ENCODE results near the gene CAMTA1.

The CAMTA1 gene

DNA sequence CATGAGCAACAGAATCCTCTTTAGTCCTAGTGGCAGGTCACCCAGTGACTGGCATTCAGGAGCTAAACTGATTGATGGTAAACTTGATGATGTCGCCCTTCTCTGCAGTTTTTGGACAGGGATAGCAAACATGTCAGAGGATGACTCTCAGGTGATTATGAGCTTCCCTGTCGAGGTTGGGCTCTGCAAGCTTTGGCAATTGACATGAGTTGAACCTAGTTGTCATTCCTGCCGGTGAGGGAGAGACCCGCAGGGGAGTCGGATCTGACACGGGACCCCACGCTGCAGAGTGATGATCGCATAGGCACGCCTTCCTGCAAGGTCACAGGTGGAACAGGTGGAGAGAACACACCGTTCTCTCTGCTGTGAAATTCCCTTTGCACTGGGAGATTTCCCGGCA, 547.8 kb downstream of the CAMTA1 start:
- DNase-seq (ENCODE audit: low spot score) = no peak
- in situ Hi-C loops (cut with MboI; ENCODE audit: low sequenced_read_pairs, unreplicated experiment) = no loop called here

DNA sequence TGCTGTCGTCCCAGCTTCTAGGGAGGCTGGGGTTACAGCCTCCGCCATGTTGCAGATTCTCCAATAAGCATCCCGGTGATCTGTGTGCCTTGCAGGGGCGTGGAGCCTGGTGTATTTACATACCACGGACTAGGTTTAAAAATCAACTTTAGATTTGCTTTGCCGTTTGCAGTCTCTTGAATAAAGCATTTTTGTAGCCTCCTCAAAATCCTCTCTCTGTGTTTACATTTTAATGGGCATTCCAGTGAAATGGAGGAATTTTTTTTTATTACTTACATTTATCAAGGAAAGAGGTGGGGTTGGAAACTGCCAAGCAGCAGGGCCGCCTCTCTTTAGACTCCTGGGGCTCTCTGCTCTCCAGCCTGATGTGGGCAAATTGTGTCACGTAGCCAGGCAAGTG, 548.4 kb downstream of the CAMTA1 start:
- TF ChIP-seq, protein P1, sequence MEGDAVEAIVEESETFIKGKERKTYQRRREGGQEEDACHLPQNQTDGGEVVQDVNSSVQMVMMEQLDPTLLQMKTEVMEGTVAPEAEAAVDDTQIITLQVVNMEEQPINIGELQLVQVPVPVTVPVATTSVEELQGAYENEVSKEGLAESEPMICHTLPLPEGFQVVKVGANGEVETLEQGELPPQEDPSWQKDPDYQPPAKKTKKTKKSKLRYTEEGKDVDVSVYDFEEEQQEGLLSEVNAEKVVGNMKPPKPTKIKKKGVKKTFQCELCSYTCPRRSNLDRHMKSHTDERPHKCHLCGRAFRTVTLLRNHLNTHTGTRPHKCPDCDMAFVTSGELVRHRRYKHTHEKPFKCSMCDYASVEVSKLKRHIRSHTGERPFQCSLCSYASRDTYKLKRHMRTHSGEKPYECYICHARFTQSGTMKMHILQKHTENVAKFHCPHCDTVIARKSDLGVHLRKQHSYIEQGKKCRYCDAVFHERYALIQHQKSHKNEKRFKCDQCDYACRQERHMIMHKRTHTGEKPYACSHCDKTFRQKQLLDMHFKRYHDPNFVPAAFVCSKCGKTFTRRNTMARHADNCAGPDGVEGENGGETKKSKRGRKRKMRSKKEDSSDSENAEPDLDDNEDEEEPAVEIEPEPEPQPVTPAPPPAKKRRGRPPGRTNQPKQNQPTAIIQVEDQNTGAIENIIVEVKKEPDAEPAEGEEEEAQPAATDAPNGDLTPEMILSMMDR (IDR thresholded peaks at IDR 0.05; ENCODE audit: borderline replicate concordance, control extremely low read depth, extremely low read depth, insufficient read depth, missing control alignments) = no peak
- DNase-seq (ENCODE audit: low spot score) = no peak
- in situ Hi-C loops (cut with MboI; ENCODE audit: low sequenced_read_pairs, unreplicated experiment) = no loop called here

More for the DNA sequence above, 547.8 kb downstream of the CAMTA1 start:
- TF ChIP-seq, protein P1 (IDR thresholded peaks at IDR 0.05; ENCODE audit: borderline replicate concordance, control extremely low read depth, extremely low read depth, insufficient read depth, missing control alignments) = no peak

DNA sequence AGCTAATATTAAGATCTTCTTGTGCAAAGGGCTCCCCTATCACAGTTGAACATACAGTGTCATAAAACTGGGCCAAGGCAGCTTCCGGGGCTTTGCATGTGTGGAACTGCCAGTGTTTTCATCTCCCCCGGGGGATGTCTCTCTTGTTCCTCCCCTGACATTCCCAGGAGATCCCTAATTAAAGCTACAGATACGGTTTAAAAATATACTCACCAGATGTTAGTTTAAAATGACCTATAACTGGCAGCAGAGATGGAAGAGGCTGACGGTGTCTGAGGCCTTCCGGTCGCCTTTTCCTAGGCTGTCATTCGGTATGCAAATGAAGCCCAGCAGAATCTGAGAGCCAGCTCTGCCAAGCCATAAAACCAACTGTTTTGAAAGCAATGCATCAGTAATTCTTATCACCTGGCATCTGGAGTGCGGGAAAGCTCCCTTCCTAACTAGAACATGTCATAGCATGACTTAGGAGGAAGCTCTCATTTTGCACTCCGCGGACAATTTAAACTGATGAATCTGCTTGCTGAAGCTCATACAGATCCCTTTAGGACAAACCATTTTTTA, 549.3 kb downstream of the CAMTA1 start:
- in situ Hi-C loops (cut with MboI; ENCODE audit: low sequenced_read_pairs, unreplicated experiment) = no loop called here
- DNase-seq (ENCODE audit: low spot score) = no peak
- TF ChIP-seq, protein P1 (IDR thresholded peaks at IDR 0.05; ENCODE audit: borderline replicate concordance, control extremely low read depth, extremely low read depth, insufficient read depth, missing control alignments) = no peak

DNA sequence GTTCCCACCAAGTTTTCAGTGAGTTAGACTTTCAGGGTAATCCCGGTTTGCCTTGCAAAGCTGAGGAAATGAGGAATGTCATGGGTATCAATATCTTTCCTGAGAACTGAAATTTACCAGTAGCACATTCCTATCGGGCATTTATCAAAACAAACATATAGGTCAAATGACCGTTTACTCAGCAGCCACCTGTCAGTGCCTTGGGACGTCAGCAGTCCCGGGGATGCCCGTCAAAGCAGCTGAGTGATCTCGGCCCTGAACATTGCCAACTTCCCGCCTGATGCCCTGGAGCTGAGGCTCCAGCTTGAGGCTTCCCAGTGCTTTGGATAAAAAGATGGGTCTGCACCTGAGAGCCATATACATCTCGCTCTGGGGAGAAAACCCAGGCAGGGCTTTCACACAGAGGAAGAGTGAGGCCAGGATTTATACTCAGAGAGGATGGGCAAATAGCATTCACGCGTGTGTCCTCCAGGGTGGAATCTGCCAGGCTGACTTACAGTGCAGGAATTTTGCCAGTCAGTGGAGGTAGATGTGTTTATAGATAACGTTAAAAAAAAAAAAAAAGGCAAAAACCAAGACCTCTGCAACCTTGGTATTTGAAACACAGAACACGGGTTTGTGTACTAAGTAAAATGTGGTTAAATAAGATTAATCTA, 550.1 kb downstream of the CAMTA1 start:
- in situ Hi-C loops (cut with MboI; ENCODE audit: low sequenced_read_pairs, unreplicated experiment) = no loop called here
- no peak for DNase-seq (ENCODE audit: low spot score)
- TF ChIP-seq, protein P1 (IDR thresholded peaks at IDR 0.05; ENCODE audit: borderline replicate concordance, control extremely low read depth, extremely low read depth, insufficient read depth, missing control alignments) = no peak

DNA sequence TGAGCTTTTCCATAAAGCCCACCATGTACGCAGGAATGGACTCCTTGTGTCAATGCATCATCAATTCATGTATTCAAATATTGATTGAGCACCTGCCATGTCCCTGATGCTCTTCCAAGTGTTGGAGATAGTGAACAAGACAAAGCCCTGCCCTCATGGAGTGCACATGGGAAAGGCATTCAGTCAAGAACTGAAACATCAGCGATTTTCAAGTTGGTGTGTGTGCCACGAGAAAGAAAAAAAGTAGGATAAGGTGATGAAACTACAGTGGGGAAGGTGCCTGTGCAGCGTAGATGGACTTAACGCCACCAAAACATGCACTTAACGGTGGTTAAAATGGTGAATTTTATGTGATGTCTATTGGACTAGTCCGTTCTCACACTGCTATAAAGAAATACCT, 553.2 kb downstream of the CAMTA1 start:
- no peak for DNase-seq (ENCODE audit: low spot score)
- in situ Hi-C loops (cut with MboI; ENCODE audit: low sequenced_read_pairs, unreplicated experiment) = no loop called here
- TF ChIP-seq, protein P1 (IDR thresholded peaks at IDR 0.05; ENCODE audit: borderline replicate concordance, control extremely low read depth, extremely low read depth, insufficient read depth, missing control alignments) = no peak

DNA sequence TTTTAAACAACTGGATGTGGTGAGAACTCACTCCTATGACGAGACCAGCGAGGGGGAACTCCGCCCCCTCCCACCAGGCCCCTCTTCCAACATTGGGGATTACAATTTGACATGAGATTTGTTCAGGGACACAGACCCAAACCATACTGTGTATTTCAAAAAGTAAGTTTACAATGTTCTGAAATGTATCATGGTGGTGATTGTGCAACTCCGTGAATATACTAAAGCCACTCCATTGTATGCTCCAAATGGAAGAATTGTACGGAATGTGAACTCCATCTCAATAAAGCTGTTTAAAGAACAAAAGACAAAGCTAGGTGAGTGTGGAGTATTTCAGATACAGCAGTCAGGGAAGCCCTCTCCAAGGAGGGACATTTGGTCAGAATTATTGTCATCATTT, 553.8 kb downstream of the CAMTA1 start:
- in situ Hi-C loops (cut with MboI; ENCODE audit: low sequenced_read_pairs, unreplicated experiment) = no loop called here
- no peak for DNase-seq (ENCODE audit: low spot score)
- TF ChIP-seq, protein P1 (IDR thresholded peaks at IDR 0.05; ENCODE audit: borderline replicate concordance, control extremely low read depth, extremely low read depth, insufficient read depth, missing control alignments) = no peak
